T-helper 1 cell (primary cell): ENCODE data around the gene ABHD8.
"Not testable (repeated sequence)": the region's sequence is repeated elsewhere in the genome, so short reads cannot be mapped to it uniquely, and the experiment has no call there.

Source experiments
- DNase-seq, 5 donors: peaks; one replicate each; pipeline ENCODE4 v3.0.0-alpha.2; 2012 to 2020

ABHD8 gene

GRCh38 chr19:17296273-17296672 lies 7.0 kb downstream of the ABHD8 start:
- DNase-seq = no peak

GRCh38 chr19:17295551-17295950 lies 7.7 kb downstream of the ABHD8 start:
- not testable (repeated sequence) for DNase-seq

- peak in 4 of 5 donors; percentile 35 to 46 (median 38) for DNase-seq
Measured at GRCh38 chr19:17294051-17294891, 9.0 kb downstream of the ABHD8 start.

- DNase-seq = no peak
Measured at GRCh38 chr19:17293605-17294004, 9.6 kb downstream of the ABHD8 start.

GRCh38 chr19:17292301-17293074 lies 10.7 kb downstream of the ABHD8 start:
- DNase-seq = peak; percentile 57 to 83 (median 68)

GRCh38 chr19:17289489-17289888 lies 13.7 kb downstream of the ABHD8 start:
- peak in 1 of 5 donors; percentile 51 for DNase-seq

- DNase-seq = no peak
Measured at GRCh38 chr19:17286752-17287151, 16.5 kb downstream of the ABHD8 start.

- DNase-seq = no peak
Measured at GRCh38 chr19:17286263-17286662, 17.0 kb downstream of the ABHD8 start.

GRCh38 chr19:17285415-17286135 lies 17.6 kb downstream of the ABHD8 start:
- DNase-seq = no peak

GRCh38 chr19:17283504-17283996 lies 19.7 kb downstream of the ABHD8 start:
- DNase-seq = no peak

- DNase-seq = peak; percentile 59 to 80 (median 71)
Measured at GRCh38 chr19:17282488-17283125, 20.6 kb downstream of the ABHD8 start.

GRCh38 chr19:17281391-17282304 lies 21.6 kb downstream of the ABHD8 start, which contains the start of gene ANKLE1:
ANKLE1 (plus strand) TSS chr19:17281901; CDS start chr19:17281921, 20 bp downstream.
- no peak for DNase-seq

- no peak for DNase-seq
Measured at GRCh38 chr19:17279436-17279835, 23.8 kb downstream of the ABHD8 start.

- DNase-seq = no peak
Measured at GRCh38 chr19:17275441-17276175, 27.6 kb downstream of the ABHD8 start.

- not testable (repeated sequence) for DNase-seq
Measured at GRCh38 chr19:17274892-17275291, 28.3 kb downstream of the ABHD8 start.

GRCh38 chr19:17268754-17269153 lies 34.5 kb downstream of the ABHD8 start:
- no peak for DNase-seq

GRCh38 chr19:17266975-17267788 lies 36.0 kb downstream of the ABHD8 start, which contains the start of gene BABAM1:
BABAM1 (plus strand) TSS chr19:17267443; CDS start chr19:17268807, 1,364 bp downstream.
- DNase-seq = peak; percentile 89 to 98 (median 94)

GRCh38 chr19:17266589-17266974 lies 36.6 kb downstream of the ABHD8 start:
- no peak for DNase-seq

- no peak for DNase-seq
Measured at GRCh38 chr19:17266026-17266425, 37.2 kb downstream of the ABHD8 start.

GRCh38 chr19:17264641-17264979 lies 38.6 kb downstream of the ABHD8 start, which contains the start of gene USHBP1:
USHBP1 (minus strand) TSS chr19:17264745; CDS start chr19:17264299, 446 bp downstream.
- no peak for DNase-seq
